NB4 (cell line): ENCODE data around the gene CEP104.

Source experiments
- POLR2A ChIP-seq: IDR thresholded peaks from 2 replicates; pipeline ENCODE4 v1.6.1; 2011; ENCODE audit warnings: mild to moderate bottlenecking; ENCODE audit not compliant: insufficient read length; ENCODE audit errors: extremely low read depth
- TF ChIP-seq, protein P1 (sequence below): IDR thresholded peaks from one replicate; pipeline ENCODE4 v1.5.1; 2012; ENCODE audit warnings: low read depth, low read length
- TF ChIP-seq, protein P2 (sequence below): IDR thresholded peaks from 2 replicates; pipeline ENCODE4 v1.6.1; 2011; ENCODE audit warnings: low read depth, low read length

DNA sequence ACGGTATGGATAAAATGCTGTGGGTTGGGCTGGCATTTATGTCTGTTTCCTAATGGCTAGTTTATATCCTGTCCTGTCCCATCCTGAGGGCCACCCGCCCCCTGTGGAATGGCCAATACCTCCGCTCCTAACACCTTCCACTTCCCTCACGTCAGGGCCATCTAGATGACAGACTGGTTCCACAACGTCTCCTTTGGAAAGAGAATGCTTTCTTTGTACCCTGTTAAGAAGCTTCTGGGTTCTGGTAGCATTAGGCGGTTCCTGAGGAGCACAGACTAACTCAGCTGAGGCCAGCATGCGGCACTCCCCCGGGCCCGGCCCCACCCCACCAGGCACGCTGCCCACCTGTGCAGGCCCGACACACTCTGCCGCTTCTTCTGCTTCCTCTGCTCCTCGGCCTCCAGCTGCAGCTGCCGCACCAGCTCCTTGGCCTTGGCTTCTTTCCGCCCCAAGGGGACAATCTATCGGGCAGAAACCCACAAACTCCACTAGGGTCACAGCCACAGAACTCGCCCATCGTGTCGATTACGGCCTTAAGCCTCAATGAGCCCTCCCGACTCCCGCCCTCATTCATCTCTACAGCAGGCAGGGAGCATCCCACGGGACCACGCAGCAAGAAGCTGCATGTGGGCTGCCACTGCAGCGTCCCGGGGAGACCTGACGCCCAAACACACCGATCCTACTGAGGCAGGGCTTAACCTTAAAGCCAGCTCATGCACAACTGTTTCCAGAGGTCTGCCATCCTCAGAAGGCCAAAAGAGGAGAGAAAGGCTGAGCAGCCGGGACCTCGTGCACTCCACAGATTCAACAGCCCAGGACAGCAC, 73.1 kb downstream of the CEP104 start:
- TF ChIP-seq, protein P1, sequence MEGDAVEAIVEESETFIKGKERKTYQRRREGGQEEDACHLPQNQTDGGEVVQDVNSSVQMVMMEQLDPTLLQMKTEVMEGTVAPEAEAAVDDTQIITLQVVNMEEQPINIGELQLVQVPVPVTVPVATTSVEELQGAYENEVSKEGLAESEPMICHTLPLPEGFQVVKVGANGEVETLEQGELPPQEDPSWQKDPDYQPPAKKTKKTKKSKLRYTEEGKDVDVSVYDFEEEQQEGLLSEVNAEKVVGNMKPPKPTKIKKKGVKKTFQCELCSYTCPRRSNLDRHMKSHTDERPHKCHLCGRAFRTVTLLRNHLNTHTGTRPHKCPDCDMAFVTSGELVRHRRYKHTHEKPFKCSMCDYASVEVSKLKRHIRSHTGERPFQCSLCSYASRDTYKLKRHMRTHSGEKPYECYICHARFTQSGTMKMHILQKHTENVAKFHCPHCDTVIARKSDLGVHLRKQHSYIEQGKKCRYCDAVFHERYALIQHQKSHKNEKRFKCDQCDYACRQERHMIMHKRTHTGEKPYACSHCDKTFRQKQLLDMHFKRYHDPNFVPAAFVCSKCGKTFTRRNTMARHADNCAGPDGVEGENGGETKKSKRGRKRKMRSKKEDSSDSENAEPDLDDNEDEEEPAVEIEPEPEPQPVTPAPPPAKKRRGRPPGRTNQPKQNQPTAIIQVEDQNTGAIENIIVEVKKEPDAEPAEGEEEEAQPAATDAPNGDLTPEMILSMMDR = no peak
- TF ChIP-seq POLR2A = no peak
- TF ChIP-seq, protein P2, sequence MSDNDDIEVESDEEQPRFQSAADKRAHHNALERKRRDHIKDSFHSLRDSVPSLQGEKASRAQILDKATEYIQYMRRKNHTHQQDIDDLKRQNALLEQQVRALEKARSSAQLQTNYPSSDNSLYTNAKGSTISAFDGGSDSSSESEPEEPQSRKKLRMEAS = no peak
